T-cell (primary cell): ENCODE data around the gene EEF1AKMT2. TPM values are rescaled to one million over a fixed set of nuclear protein-coding genes. Genes with fewer than 3 reads are reported as not detected.
A peak's percentile ranks its signal among the peaks of the same experiment; 100 is the strongest.
"Not testable (repeated sequence)": the region's sequence is repeated elsewhere in the genome, so short reads cannot be mapped to it uniquely, and the experiment has no call there.

Experiments
- ATAC-seq, 4 experiments: fragments of 200-7000 bp in 3 of 4; fragments of 150-1000 bp in 1 of 4; cut with Tn5 transposase; replicated peaks in 1 of 4; 1 replicate in 3 of 4; 2 replicates in 1 of 4; pipeline ENCODE4 v1.10.0; 2021; ENCODE audit warnings: moderate library complexity in 3 of 4, mild to moderate bottlenecking in 2 of 4, moderate number of reproducible peaks in 1 of 4
- CTCF ChIA-PET, 2 donors: fragments of 300-600 bp; sonication (Branson Sonifier 250); formaldehyde crosslinking; loops; one replicate each; lab custom pipeline; 2022; ENCODE audit warnings: antibody characterized with exemption in 2 of 2; lab: Charles Lee
- POLR2A ChIA-PET, 2 donors: fragments of 300-600 bp; sonication (Branson Sonifier 250); formaldehyde crosslinking; loops; one replicate each; lab custom pipeline; 2022; ENCODE audit warnings: antibody characterized with exemption in 2 of 2; lab: Charles Lee
- DNase-seq, 35 experiments: peaks; one replicate each; pipeline versions ENCODE4 v3.0.0 to v3.0.0-alpha.2; 2013 to 2023
- H3K27ac ChIP-seq: one replicate; pipeline ENCODE4 v1.5.1; 2013; ENCODE audit warnings: low read length
- H3K27me3 ChIP-seq, 2 experiments: replicated peaks in 1 of 2; 1 replicate in 1 of 2; 2 replicates in 1 of 2; pipeline versions ENCODE4 v1.6.1 to v1.7.0; 2013; ENCODE audit warnings: low read length in 1 of 2, mixed read lengths in 1 of 2; ENCODE audit not compliant: control insufficient read depth in 2 of 2, insufficient read depth in 2 of 2; ENCODE audit errors: extremely low read depth in 1 of 2
- H3K36me3 ChIP-seq, 2 donors: 1 replicate in 1 of 2; 2 replicates in 1 of 2; pipeline versions ENCODE4 v1.6.1 to v1.7.0; 2013; ENCODE audit warnings: low read length in 1 of 2; ENCODE audit not compliant: control insufficient read depth in 2 of 2, insufficient read depth in 1 of 2; ENCODE audit errors: extremely low read depth in 1 of 2
- H3K4me1 ChIP-seq, 2 experiments: 1 replicate in 1 of 2; 2 replicates in 1 of 2; pipeline versions ENCODE4 v1.6.1 to v1.7.0; 2013; ENCODE audit warnings: low read length in 2 of 2, mixed read lengths in 1 of 2; ENCODE audit not compliant: insufficient read depth in 2 of 2, control insufficient read depth in 1 of 2; ENCODE audit errors: extremely low read depth in 1 of 2
- H3K4me3 ChIP-seq, 2 donors: 1 replicate in 1 of 2; 2 replicates in 1 of 2; pipeline versions ENCODE4 v1.5.1 to v1.7.0; 2013; ENCODE audit warnings: mild to moderate bottlenecking in 2 of 2, low read length in 1 of 2, moderate library complexity in 1 of 2; ENCODE audit not compliant: control insufficient read depth in 1 of 2; ENCODE audit errors: extremely low read depth in 1 of 2
- H3K9me3 ChIP-seq: 2 replicates; pipeline ENCODE4 v1.7.0; 2013
- H3K27ac Mint-ChIP-seq, 2 donors: one replicate each; pipeline ENCODE4 v1.8.0; 2020 to 2021; ENCODE audit warnings: mild to moderate bottlenecking in 2 of 2, mixed read lengths in 2 of 2
- H3K27me3 Mint-ChIP-seq, 2 donors: one replicate each; pipeline ENCODE4 v1.8.0; 2021 to 2022; ENCODE audit warnings: mixed read lengths in 2 of 2
- H3K36me3 Mint-ChIP-seq: one replicate; pipeline ENCODE4 v1.8.0; 2021; ENCODE audit warnings: mixed read lengths
- H3K4me1 Mint-ChIP-seq, 3 donors: one replicate each; pipeline ENCODE4 v1.8.0; 2020 to 2022; ENCODE audit warnings: mixed read lengths in 3 of 3, mild to moderate bottlenecking in 1 of 3
- H3K4me3 Mint-ChIP-seq, 3 donors: one replicate each; pipeline ENCODE4 v1.8.0; 2020 to 2022; ENCODE audit warnings: mild to moderate bottlenecking in 3 of 3, mixed read lengths in 3 of 3, moderate library complexity in 3 of 3
- H3K9me3 Mint-ChIP-seq, 3 donors: one replicate each; pipeline ENCODE4 v1.8.0; 2020 to 2022; ENCODE audit warnings: mixed read lengths in 3 of 3
- WGBS: methylation state at CpG from one replicate; pipeline ENCODE4 v1.1.5; 2013; ENCODE audit warnings: missing lambda C conversion rate; ENCODE audit not compliant: insufficient coverage; 5-methylcytosine and 5-hydroxymethylcytosine counted together
- total RNA-seq, 35 experiments: library from RNA in 6 of 35; stranded (reverse) in 6 of 35; fragments of 120-200 nt in 1 of 35; gene quantifications; one replicate each; pipeline versions ENCODE4 v1.2.1 to v1.2.4 and lab custom pipeline; 2013 to 2026

EEF1AKMT2 gene
- total RNA-seq, 5 donors from 2014 or later (not counting 1 experiment from before 2014, with no cell fraction given): 15.8 to 21.0 (median 18.8) TPM

DNA sequence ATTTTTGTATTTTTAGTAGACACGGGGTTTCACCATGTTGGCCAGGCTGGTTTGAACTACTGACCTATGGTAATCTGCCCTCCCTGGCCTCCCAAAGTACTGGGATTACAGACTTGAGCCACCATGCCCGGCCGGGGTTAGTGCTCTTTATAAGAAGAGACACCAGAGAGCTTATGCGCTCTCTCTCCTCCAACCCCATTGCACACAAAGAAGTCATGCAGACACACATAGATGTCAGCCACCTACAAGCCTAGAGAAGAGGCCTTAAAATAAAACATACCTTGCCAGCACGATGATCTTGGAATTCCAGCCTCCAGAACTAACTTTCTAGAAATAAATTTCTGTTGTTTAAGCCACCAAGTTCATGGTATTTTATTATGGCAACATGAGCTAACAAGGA is 37.5 kb downstream of the EEF1AKMT2 start:
- no peaks in the 10 kb centered on the region for H3K9me3 Mint-ChIP-seq
- H3K27me3 Mint-ChIP-seq: no peaks in the 10 kb centered on the region
- Histone ChIP-seq H3K27me3 (no peaks in the 10 kb centered on the region), H3K4me1 (no peaks in the 10 kb centered on the region), H3K4me3 (no peak overlapping the region), H3K27ac (no peak overlapping the region), H3K36me3 (peaks cover 0 to 20% of the 10 kb centered on the region in 2 donors), H3K9me3 (no peaks in the 10 kb centered on the region)
- peaks cover under 1 to 7% (median 6%) of the 10 kb centered on the region in 3 donors for H3K4me1 Mint-ChIP-seq
- CTCF ChIA-PET: interaction anchor here (0.6 to 1.5 kb wide), 3 partner anchors 9 to 757 kb away, joined by 3 to 6 read pairs (median 4); no protein-coding TSS in a partner anchor
- peaks cover 19% of the 10 kb centered on the region for H3K36me3 Mint-ChIP-seq
- H3K27ac Mint-ChIP-seq: peak overlapping the region in 1 of 2 donors; percentile 5
- no peak for ATAC-seq
- WGBS: 100% methylated on average over 1 of the region's 5 CpGs
- POLR2A ChIA-PET: no interaction called here
- H3K4me3 Mint-ChIP-seq: no peak overlapping the region
- no peak for DNase-seq

GRCh38 chr10:124748953-124749645 is 42.6 kb downstream of the EEF1AKMT2 start:
- no peak overlapping the region for H3K4me3 Mint-ChIP-seq
- H3K9me3 Mint-ChIP-seq: no peaks in the 10 kb centered on the region

GRCh38 chr10:124748166-124748565 is 43.5 kb downstream of the EEF1AKMT2 start:
- Mint-ChIP-seq H3K36me3 (no peaks in the 10 kb centered on the region), H3K27ac (peak overlapping the region in 1 of 2 donors; percentile 76), H3K4me3 (no peak overlapping the region), H3K27me3 (no peaks in the 10 kb centered on the region), H3K9me3 (no peaks in the 10 kb centered on the region), H3K4me1 (peaks cover 15 to 23% (median 21%) of the 10 kb centered on the region in 3 donors)
- Histone ChIP-seq H3K9me3 (no peaks in the 10 kb centered on the region), H3K36me3 (peaks cover 0 to 5% of the 10 kb centered on the region in 2 donors), H3K4me3 (no peak overlapping the region), H3K4me1 (peaks cover 4 to 7% of the 10 kb centered on the region in 2 experiments), H3K27me3 (no peaks in the 10 kb centered on the region), H3K27ac (no peak overlapping the region)
- no peak for DNase-seq
- POLR2A ChIA-PET: interaction anchor here in 1 of 2 donors (0.6 kb wide), 1 partner anchor 225 kb away, joined by 3 read pairs; no protein-coding TSS in a partner anchor
- WGBS: 91% methylated on average over 2 of the region's 3 CpGs
- CTCF ChIA-PET: interaction anchor here (0.6 to 4.9 kb wide), 10 partner anchors 20 to 225 kb away, joined by 3 to 87 read pairs (median 6); no protein-coding TSS in a partner anchor
- ATAC-seq: no peak

More at GRCh38 chr10:124748953-124749645, 42.6 kb downstream of the EEF1AKMT2 start:
- H3K27ac ChIP-seq: no peak overlapping the region
- H3K27me3 ChIP-seq: no peaks in the 10 kb centered on the region
- peaks cover 4 to 7% of the 10 kb centered on the region in 2 experiments for H3K4me1 ChIP-seq
- H3K4me1 Mint-ChIP-seq: peaks cover 15 to 23% (median 21%) of the 10 kb centered on the region in 3 donors
- no peak overlapping the region for H3K4me3 ChIP-seq
- WGBS: no CpG with 5 or more reads among the region's 4 CpGs
- POLR2A ChIA-PET: interaction anchor here (0.6 to 0.7 kb wide), 4 partner anchors 152 to 225 kb away, joined by 3 to 5 read pairs (median 3); no protein-coding TSS in a partner anchor
- H3K36me3 ChIP-seq: peaks cover 0 to 5% of the 10 kb centered on the region in 2 donors
- H3K36me3 Mint-ChIP-seq: no peaks in the 10 kb centered on the region
- peak overlapping the region; percentile 47 to 86 for H3K27ac Mint-ChIP-seq
- CTCF ChIA-PET: interaction anchor here (0.6 to 4.9 kb wide), 12 partner anchors 17 to 226 kb away, joined by 3 to 87 read pairs (median 4); no protein-coding TSS in a partner anchor
- ATAC-seq: no peak
- H3K27me3 Mint-ChIP-seq: no peaks in the 10 kb centered on the region
- no peaks in the 10 kb centered on the region for H3K9me3 ChIP-seq
- DNase-seq: no peak

- Mint-ChIP-seq H3K4me3 (no peak overlapping the region), H3K4me1 (peaks cover 18 to 24% (median 22%) of the 10 kb centered on the region in 3 donors), H3K36me3 (no peaks in the 10 kb centered on the region), H3K9me3 (no peaks in the 10 kb centered on the region), H3K27ac (peak overlapping the region in 1 of 2 donors; percentile 76), H3K27me3 (no peaks in the 10 kb centered on the region)
- ChIA-PET CTCF (interaction anchor here (0.6 to 4.9 kb wide), 11 partner anchors 8 to 286 kb away, joined by 3 to 87 read pairs (median 5); partner anchors contain the start of gene LHPP (in 1 of the 2)), POLR2A (no interaction called here)
- no peaks in the 10 kb centered on the region for H3K27me3 ChIP-seq
- 80% methylated on average over 1 of the region's 1 CpG for WGBS
- peaks cover 0 to 4% of the 10 kb centered on the region in 2 donors for H3K36me3 ChIP-seq
- H3K9me3 ChIP-seq: no peaks in the 10 kb centered on the region
- no peak for DNase-seq
- H3K27ac ChIP-seq: no peak overlapping the region
- no peak for ATAC-seq
- H3K4me1 ChIP-seq: peaks cover 6 to 7% of the 10 kb centered on the region in 2 experiments
- no peak overlapping the region for H3K4me3 ChIP-seq
Measured at GRCh38 chr10:124747745-124748144, 43.9 kb downstream of the EEF1AKMT2 start.

DNA sequence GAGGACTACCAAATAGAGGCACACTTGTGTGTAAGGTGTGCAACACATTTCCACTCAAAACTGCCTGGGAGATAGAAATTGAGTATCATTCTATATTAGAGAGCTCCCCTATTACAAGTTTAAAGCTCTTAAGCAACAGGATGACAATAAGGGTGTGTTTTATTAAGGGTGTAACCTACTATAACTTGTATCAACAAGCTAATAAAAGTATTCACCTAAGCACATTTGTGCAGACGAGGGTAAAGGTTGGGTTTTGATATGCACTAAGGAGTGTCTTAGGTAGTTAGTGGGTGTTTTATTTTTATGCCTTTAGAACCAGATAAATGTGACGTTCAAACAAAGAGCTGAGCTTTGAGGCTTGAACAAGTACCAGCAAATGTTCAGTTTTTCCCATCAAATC is 44.7 kb downstream of the EEF1AKMT2 start:
- Histone ChIP-seq H3K4me1 (peaks cover 10 to 14% of the 10 kb centered on the region in 2 experiments), H3K27me3 (no peaks in the 10 kb centered on the region), H3K36me3 (peaks cover 0 to 2% of the 10 kb centered on the region in 2 donors), H3K27ac (no peak overlapping the region), H3K4me3 (no peak overlapping the region), H3K9me3 (no peaks in the 10 kb centered on the region)
- Mint-ChIP-seq H3K4me1 (peaks cover 24 to 31% (median 30%) of the 10 kb centered on the region in 3 donors), H3K27me3 (no peaks in the 10 kb centered on the region), H3K9me3 (no peaks in the 10 kb centered on the region), H3K36me3 (no peaks in the 10 kb centered on the region), H3K4me3 (no peak overlapping the region), H3K27ac (no peak overlapping the region)
- WGBS: no CpG with 5 or more reads among the region's 2 CpGs
- ChIA-PET POLR2A (interaction anchor here (0.5 to 0.9 kb wide), 2 partner anchors 43 to 53 kb away, joined by 3 read pairs; no protein-coding TSS in a partner anchor), CTCF (interaction anchor here (0.8 to 4.9 kb wide), 12 partner anchors 8 to 285 kb away, joined by 3 to 87 read pairs (median 6); partner anchors contain the start of gene LHPP (in 1 of the 2))
- ATAC-seq (no peak), DNase-seq (no peak)

DNA sequence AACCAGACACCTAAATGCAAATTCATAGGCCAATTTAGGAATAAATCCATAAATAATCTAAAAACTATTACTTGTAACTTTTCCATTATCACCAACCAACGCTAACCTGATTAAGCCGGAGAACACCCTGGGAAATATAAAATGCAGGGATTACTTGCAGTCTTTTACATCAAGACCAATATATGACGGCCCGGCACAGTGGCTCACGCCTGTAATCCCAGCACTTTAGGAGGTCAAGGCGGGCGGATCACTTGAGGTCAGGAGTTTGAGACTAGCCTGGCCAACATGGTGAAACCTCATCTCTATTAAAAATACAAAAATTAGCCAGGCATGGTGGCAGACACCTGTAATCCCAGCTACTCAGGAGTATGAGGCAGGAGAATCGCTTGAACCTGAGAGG is 45.2 kb downstream of the EEF1AKMT2 start:
- not testable (repeated sequence) for H3K4me3 ChIP-seq, H3K36me3 Mint-ChIP-seq, H3K27ac ChIP-seq, DNase-seq, H3K27me3 Mint-ChIP-seq, H3K27ac Mint-ChIP-seq, H3K27me3 ChIP-seq, H3K4me3 Mint-ChIP-seq, H3K36me3 ChIP-seq, ATAC-seq, H3K9me3 Mint-ChIP-seq, H3K9me3 ChIP-seq
- peaks cover 14 to 17% of the 10 kb centered on the region in 2 experiments for H3K4me1 ChIP-seq
- POLR2A ChIA-PET: interaction anchor here in 1 of 2 donors (0.9 kb wide), 1 partner anchor 44 kb away, joined by 3 read pairs; no protein-coding TSS in a partner anchor
- CTCF ChIA-PET: interaction anchor here (0.6 to 4.9 kb wide), 18 partner anchors 9 to 357 kb away, joined by 3 to 87 read pairs (median 6); no protein-coding TSS in a partner anchor
- H3K4me1 Mint-ChIP-seq: peaks cover 29 to 36% (median 35%) of the 10 kb centered on the region in 3 donors
- WGBS: 95% methylated on average over 6 of the region's 8 CpGs
